Skeletal muscle tissue (tissue), 4 donors: ENCODE data around the gene NCF2. TPM values are rescaled to one million over a fixed set of nuclear protein-coding genes. Genes with fewer than 3 reads are reported as not detected.

ENCODE experiments used
- H3K27ac ChIP-seq: one replicate; pipeline ENCODE4 v1.7.0; 2013; ENCODE audit warnings: mild to moderate bottlenecking, low read depth, low read length, inconsistent platforms
- H3K27me3 ChIP-seq, 3 donors: one replicate each; pipeline ENCODE4 v1.7.0; 2013; ENCODE audit warnings: low read length in 3 of 3; ENCODE audit not compliant: control insufficient read depth in 3 of 3, insufficient read depth in 3 of 3
- H3K36me3 ChIP-seq, 3 donors: one replicate each; pipeline ENCODE4 v1.7.0; 2013; ENCODE audit warnings: low read length in 3 of 3; ENCODE audit not compliant: control insufficient read depth in 3 of 3, insufficient read depth in 3 of 3
- H3K4me1 ChIP-seq, 3 donors: one replicate each; pipeline ENCODE4 v1.7.0; 2013; ENCODE audit warnings: low read length in 3 of 3, mild to moderate bottlenecking in 3 of 3; ENCODE audit not compliant: control insufficient read depth in 3 of 3, insufficient read depth in 3 of 3
- H3K4me3 ChIP-seq, 3 donors: one replicate each; pipeline ENCODE4 v1.7.0; 2013; ENCODE audit warnings: low read length in 3 of 3
- H3K9ac ChIP-seq, 3 donors: one replicate each; pipeline ENCODE4 v1.7.0; 2013; ENCODE audit warnings: low read length in 3 of 3, mild to moderate bottlenecking in 3 of 3, moderate library complexity in 2 of 3, low read depth in 1 of 3
- H3K9me3 ChIP-seq, 3 donors: one replicate each; pipeline ENCODE4 v1.7.0; 2013; ENCODE audit warnings: low read length in 3 of 3; ENCODE audit not compliant: control insufficient read depth in 3 of 3
- total RNA-seq: library from RNA; depleted of rRNA; stranded (reverse); fragments of >200 nt; gene quantifications from one replicate; pipeline ENCODE4 v1.2.3, GENCODE V29; 2014
- donor health status: Osteomylitis.

Gene NCF2
- total RNA-seq, 1 donor from 2014 or later = 8.9 TPM

GRCh38 chr1:183588827-183589226 lies 1.4 kb downstream of the NCF2 start:
- peak overlapping the region in 2 of 3 donors; percentile 9 to 13 for H3K4me3 ChIP-seq
- H3K27ac ChIP-seq = no peak overlapping the region

GRCh38 chr1:183586926-183587325 lies 3.3 kb downstream of the NCF2 start:
- H3K27me3 ChIP-seq = no peaks in the 10 kb centered on the region
- no peak overlapping the region for H3K9ac ChIP-seq
- H3K4me1 ChIP-seq = no peaks in the 10 kb centered on the region
- no peaks in the 10 kb centered on the region for H3K9me3 ChIP-seq
- no peaks in the 10 kb centered on the region for H3K36me3 ChIP-seq
- H3K27ac ChIP-seq = no peak overlapping the region
- no peak overlapping the region for H3K4me3 ChIP-seq

More at GRCh38 chr1:183588827-183589226, 1.4 kb downstream of the NCF2 start:
- H3K36me3 ChIP-seq = no peaks in the 10 kb centered on the region
- H3K27me3 ChIP-seq = no peaks in the 10 kb centered on the region
- H3K9ac ChIP-seq = no peak overlapping the region
- peaks cover 0 to 6% (median 0%) of the 10 kb centered on the region in 3 donors for H3K4me1 ChIP-seq
- H3K9me3 ChIP-seq = no peaks in the 10 kb centered on the region

GRCh38 chr1:183586455-183586854 lies 3.8 kb downstream of the NCF2 start:
- Histone ChIP-seq H3K4me1 (no peaks in the 10 kb centered on the region), H3K9me3 (no peaks in the 10 kb centered on the region), H3K27me3 (no peaks in the 10 kb centered on the region), H3K36me3 (no peaks in the 10 kb centered on the region), H3K27ac (no peak overlapping the region), H3K4me3 (no peak overlapping the region), H3K9ac (no peak overlapping the region)

- Histone ChIP-seq H3K27me3 (no peaks in the 10 kb centered on the region), H3K9ac (no peak overlapping the region), H3K4me1 (peaks cover 0 to 5% (median 1%) of the 10 kb centered on the region in 3 donors), H3K4me3 (no peak overlapping the region), H3K27ac (no peak overlapping the region), H3K9me3 (no peaks in the 10 kb centered on the region), H3K36me3 (no peaks in the 10 kb centered on the region)
Measured at GRCh38 chr1:183585038-183585437, 5.2 kb downstream of the NCF2 start.

GRCh38 chr1:183584147-183584546 lies 6.1 kb downstream of the NCF2 start:
- peaks cover 0 to 8% (median 5%) of the 10 kb centered on the region in 3 donors for H3K4me1 ChIP-seq
- H3K27ac ChIP-seq = no peak overlapping the region
- H3K4me3 ChIP-seq = no peak overlapping the region
- H3K36me3 ChIP-seq = no peaks in the 10 kb centered on the region
- no peaks in the 10 kb centered on the region for H3K9me3 ChIP-seq
- no peak overlapping the region for H3K9ac ChIP-seq
- H3K27me3 ChIP-seq = no peaks in the 10 kb centered on the region

GRCh38 chr1:183583466-183583865 lies 6.8 kb downstream of the NCF2 start:
- H3K4me1 ChIP-seq = peaks cover 0 to 11% (median 5%) of the 10 kb centered on the region in 3 donors
- H3K27ac ChIP-seq = no peak overlapping the region
- H3K4me3 ChIP-seq = no peak overlapping the region
- no peak overlapping the region for H3K9ac ChIP-seq
- no peaks in the 10 kb centered on the region for H3K27me3 ChIP-seq
- no peaks in the 10 kb centered on the region for H3K36me3 ChIP-seq
- no peaks in the 10 kb centered on the region for H3K9me3 ChIP-seq

- peaks cover 2 to 11% (median 9%) of the 10 kb centered on the region in 3 donors for H3K4me1 ChIP-seq
- no peaks in the 10 kb centered on the region for H3K9me3 ChIP-seq
- no peak overlapping the region for H3K9ac ChIP-seq
- no peaks in the 10 kb centered on the region for H3K27me3 ChIP-seq
- H3K36me3 ChIP-seq = no peaks in the 10 kb centered on the region
- H3K4me3 ChIP-seq = no peak overlapping the region
- no peak overlapping the region for H3K27ac ChIP-seq
Measured at GRCh38 chr1:183582021-183582713, 8.1 kb downstream of the NCF2 start.

GRCh38 chr1:183580281-183580682 lies 10.0 kb downstream of the NCF2 start:
- Histone ChIP-seq H3K27me3 (no peaks in the 10 kb centered on the region), H3K9ac (no peak overlapping the region), H3K9me3 (no peaks in the 10 kb centered on the region), H3K36me3 (no peaks in the 10 kb centered on the region), H3K4me3 (no peak overlapping the region), H3K27ac (peak overlapping the region; percentile 31), H3K4me1 (peaks cover 4 to 15% (median 11%) of the 10 kb centered on the region in 3 donors)

GRCh38 chr1:183578856-183579255 lies 11.4 kb downstream of the NCF2 start:
- Histone ChIP-seq H3K4me1 (peaks cover 4 to 15% (median 11%) of the 10 kb centered on the region in 3 donors), H3K27ac (no peak overlapping the region), H3K4me3 (no peak overlapping the region), H3K36me3 (no peaks in the 10 kb centered on the region), H3K9me3 (no peaks in the 10 kb centered on the region), H3K27me3 (no peaks in the 10 kb centered on the region), H3K9ac (no peak overlapping the region)

GRCh38 chr1:183577897-183578465 lies 12.3 kb downstream of the NCF2 start:
- Histone ChIP-seq H3K4me3 (no peak overlapping the region), H3K9ac (no peak overlapping the region), H3K9me3 (no peaks in the 10 kb centered on the region), H3K27ac (peak overlapping the region; percentile 62), H3K36me3 (no peaks in the 10 kb centered on the region), H3K4me1 (peaks cover 4 to 15% (median 11%) of the 10 kb centered on the region in 3 donors), H3K27me3 (no peaks in the 10 kb centered on the region)
